Measurements from ENCODE around the gene RFLNA.
"Not testable (repeated sequence)": the region's sequence is repeated elsewhere in the genome, so short reads cannot be mapped to it uniquely, and the experiment has no call there.

DNA sequence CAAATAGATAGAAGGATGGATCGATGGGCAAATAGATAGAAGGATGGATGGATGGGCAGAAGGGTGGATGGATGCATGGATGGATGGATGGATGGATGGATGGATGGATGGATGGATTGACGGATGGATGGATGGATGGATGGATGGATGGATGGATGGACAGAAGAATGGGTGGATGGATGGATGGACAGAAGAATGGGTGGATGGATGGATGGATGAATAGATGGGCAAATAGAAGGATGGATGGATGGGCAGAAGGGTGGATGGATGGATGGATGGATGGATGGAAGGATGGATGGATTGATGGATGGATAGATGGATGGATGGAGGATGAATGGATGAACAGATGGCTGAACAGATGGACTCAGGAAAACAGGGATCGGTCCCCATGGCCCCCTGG, 5.8 kb downstream of the RFLNA start:
- TF ChIP-seq, protein P1, sequence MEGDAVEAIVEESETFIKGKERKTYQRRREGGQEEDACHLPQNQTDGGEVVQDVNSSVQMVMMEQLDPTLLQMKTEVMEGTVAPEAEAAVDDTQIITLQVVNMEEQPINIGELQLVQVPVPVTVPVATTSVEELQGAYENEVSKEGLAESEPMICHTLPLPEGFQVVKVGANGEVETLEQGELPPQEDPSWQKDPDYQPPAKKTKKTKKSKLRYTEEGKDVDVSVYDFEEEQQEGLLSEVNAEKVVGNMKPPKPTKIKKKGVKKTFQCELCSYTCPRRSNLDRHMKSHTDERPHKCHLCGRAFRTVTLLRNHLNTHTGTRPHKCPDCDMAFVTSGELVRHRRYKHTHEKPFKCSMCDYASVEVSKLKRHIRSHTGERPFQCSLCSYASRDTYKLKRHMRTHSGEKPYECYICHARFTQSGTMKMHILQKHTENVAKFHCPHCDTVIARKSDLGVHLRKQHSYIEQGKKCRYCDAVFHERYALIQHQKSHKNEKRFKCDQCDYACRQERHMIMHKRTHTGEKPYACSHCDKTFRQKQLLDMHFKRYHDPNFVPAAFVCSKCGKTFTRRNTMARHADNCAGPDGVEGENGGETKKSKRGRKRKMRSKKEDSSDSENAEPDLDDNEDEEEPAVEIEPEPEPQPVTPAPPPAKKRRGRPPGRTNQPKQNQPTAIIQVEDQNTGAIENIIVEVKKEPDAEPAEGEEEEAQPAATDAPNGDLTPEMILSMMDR (IDR thresholded peaks at IDR 0.05), result not testable (repeated sequence)
- not testable (repeated sequence) for TF ChIP-seq POLR2A, EP300 (IDR thresholded peaks at IDR 0.05)

All from tibial nerve (tissue), 4 donors.